ENCODE data around the gene WDR13.
A peak's percentile ranks its signal among the peaks of the same experiment; 100 is the strongest.
"Not testable (repeated sequence)": the region's sequence is repeated elsewhere in the genome, so short reads cannot be mapped to it uniquely, and the experiment has no call there.

The WDR13 gene

GRCh38 chrX:48598614-48599013, 1.3 kb downstream of the WDR13 start:
- no peak for DNase-seq

- no peak for DNase-seq
Observed at GRCh38 chrX:48599341-48599740, 2.0 kb downstream of the WDR13 start.

GRCh38 chrX:48600226-48600625, 2.9 kb downstream of the WDR13 start:
- DNase-seq: no peak

DNA sequence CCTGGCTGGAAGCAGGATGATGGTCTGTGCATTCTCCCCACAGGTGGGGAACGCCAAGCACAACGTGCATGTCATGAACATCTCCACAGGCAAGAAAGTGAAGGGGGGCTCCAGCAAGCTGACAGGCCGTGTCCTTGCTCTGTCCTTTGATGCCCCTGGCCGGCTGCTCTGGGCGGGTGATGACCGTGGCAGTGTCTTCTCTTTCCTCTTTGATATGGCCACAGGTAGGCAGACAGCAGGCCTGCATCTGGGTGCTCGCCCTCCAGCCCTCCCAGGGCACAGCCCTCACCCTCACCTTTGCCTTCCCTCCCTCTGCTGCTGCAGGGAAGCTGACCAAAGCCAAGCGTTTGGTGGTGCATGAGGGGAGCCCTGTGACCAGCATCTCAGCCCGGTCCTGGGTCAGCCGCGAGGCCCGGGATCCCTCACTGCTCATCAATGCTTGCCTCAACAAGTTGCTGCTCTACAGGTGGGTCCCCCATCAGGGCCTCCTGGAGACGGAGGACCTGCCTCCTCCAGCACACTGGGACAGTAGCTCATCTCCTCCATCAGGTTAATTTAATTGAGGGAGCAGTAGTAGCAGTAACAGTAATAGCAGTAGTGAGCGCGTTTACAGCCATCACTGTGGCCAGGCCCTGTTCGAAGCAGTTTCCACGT, 4.6 kb downstream of the WDR13 start:
- DNase-seq: no peak

GRCh38 chrX:48604701-48605100, 7.4 kb downstream of the WDR13 start:
- DNase-seq: no peak

- no peak for DNase-seq
Observed at GRCh38 chrX:48606091-48606490, 8.8 kb downstream of the WDR13 start.

- no peak for DNase-seq
Observed at GRCh38 chrX:48611703-48612102, 14.4 kb downstream of the WDR13 start.

DNA sequence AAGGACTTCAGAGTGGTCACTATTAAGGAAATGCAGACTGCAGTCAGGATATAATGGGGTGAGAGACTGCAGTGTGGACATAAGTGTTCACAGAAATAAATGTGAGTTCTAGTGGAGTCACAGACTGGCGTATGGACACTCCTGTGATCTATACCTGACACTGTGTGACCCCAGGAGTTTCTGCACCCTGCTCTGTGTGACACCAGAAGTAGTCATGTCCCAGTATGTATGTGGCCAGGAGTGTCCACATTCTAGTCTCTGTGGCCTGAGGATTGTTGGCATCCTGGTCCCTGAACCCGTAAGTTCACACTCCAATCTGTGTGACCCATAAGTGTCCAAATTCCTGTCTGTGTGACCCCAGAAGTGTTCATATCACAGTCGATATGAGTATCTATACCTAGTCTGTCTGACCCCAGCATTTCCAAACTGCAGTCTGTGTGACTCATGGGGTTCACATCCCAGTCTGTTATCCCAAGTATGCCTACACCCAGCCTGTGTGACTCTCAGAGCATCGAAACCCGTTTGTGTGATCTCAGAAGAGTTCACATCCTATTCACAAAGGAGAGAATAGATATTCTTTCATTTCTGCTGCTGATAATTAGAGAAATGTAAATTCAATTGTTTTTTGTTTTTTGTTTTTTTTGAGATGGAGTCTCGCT, 16.3 kb downstream of the WDR13 start:
- no peak for DNase-seq

DNA sequence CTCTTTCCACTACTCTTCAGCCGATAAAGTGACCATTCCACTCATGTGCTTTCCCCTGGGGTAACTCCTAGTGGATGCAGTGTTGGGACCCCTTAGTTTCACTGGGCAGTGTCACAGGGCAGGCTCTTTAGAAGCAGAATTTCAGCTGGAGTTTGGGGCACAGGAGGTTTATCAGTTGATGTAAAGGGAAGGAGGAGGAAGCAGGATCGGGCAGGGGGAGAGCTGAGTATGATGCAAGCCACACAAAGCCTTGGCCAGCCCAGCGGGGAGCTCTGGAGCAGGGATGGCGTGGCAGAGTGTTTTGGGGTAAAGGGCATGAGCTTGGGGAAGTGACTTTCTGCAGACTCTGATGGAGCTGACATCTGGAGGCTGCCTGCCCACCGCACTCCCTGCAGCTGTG, 19.3 kb downstream of the WDR13 start:
- no peak for DNase-seq

DNA sequence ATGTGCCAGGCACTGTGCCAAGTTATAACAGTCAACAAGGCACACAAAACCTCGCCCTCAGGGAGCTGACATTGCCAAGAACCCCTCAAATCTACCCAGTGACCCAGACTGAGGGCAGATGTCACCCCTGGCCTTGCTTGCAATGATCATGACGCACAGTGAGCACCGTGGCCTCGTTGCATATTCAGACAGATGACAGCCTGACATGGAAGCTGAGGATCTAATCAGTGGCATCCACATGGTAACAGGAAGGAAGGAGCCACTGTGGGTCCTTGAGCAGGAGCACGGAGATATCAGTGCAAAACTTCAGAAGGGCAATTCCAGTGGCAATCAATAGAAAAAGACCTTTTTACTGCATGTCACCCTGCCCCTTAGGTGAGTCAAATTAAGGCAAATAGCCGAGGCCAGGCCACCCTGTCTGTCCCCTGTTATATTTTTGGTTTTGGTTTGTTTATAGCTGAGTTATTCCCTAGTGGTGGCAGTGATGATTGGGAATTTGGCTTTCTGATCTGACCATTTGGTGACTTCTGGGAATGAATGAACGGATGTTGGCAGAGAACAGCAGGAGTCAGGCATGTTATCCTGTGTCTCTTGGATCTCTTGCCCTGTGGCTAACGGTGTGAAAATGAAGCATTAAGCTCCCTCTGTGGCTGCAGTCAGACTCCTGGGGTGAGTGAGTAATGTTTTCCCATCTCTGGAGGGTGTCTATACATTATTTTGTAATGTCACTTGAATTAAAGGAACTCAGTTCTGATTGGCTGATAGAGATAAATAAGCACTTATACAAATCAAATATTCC, 20.4 kb downstream of the WDR13 start:
- DNase-seq: no peak

DNA sequence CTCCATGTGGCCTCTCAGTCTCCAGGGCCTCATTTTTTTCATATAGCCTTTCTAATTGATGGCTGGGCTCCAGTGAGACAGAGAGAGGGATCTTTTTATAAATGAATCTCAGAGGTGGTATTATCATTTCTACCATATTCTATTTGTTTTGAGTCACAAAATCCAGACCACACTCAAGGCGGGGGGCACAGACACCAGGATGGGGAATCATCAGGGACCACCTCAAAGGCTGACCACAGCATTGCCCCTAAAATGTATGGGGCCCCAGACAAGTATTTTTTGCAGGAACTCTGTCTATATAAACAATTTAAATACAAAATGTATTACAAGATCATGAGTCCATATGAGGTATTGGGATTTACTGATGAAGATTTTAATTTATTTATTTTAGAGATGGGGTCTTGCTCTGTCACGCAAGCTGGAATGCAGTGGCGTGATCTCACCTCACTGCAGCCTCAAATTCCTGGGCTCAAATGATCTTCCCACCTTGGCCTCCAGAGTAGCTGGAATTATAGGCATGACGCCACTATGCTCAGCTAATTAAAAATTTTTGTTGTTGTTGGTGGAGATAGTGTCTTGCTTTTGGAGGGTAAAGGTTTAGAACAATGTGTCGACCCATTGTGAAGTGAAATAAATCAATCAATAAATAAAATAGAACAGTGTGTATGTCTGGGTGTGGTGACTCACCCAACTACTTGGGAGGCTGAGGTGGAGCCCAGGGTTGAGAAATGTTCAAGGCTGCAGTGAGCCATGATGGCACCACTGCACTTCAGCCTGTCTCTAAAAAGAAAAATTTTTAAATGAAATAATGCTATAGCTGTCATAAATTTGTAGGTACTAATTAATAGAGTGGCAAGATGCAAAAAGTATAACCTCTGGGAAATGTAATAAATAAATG, 29.4 kb downstream of the WDR13 start:
- no peak for DNase-seq

GRCh38 chrX:48631376-48632090, 34.2 kb downstream of the WDR13 start:
- DNase-seq: peak; percentile 53 to 55

DNA sequence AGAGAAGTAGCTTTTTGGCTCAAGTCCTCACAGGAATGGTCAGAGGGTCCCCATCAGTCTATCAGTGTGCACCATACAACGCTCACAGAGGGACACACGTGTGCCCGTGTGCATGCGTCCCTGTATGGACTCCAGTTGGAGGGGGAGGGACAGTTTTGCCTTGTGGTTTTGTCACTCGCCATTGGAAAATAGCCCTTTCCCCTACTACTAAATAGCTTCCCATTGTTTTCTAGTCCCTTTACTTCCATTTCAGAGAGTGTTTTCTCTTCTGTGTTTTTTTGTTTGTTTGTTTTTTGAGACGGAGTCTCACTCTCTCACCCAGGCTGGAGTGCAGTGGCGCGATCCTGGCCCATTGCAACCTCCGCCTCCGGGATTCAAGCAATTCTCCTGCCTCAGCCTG, 34.9 kb downstream of the WDR13 start:
- DNase-seq: no peak

DNA sequence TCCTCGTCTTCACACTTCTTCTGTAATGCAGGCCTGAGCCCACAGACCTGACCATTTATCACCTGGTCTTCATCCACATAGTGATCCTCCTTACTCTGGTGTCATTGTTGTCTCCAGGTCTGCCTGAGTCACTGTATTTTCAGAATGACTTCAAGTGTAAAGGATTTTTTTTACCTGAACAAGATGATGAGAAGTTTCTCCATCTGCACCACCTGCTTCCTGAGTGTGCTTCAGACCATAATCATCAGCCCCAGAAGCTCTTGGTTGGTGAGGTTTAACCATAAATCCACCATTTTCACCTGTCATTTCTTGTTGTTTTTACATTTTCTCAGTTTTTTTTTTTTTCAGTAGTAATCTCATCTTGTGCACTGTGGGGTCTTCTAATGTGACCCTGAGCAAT, 39.0 kb downstream of the WDR13 start:
- DNase-seq: no peak

DNA sequence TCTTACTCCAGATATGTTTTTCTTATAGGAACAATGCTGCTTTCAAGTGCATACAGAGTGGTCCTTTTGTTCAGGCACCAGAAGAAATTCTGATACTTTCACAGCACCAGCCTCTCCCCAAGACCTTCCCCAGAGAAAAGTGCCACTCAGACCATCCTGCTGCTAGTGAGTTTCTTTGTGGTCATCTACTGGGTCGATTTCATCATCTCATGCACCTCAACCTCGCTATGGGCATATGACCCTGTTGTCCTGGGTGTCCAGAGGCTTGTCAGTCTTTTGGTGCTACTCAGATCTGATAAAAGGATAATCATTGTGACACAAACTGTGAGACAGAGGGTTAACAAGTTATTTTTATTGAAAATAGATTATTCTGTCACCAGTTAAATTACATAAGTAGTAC, 39.5 kb downstream of the WDR13 start:
- no peak for DNase-seq

- DNase-seq: no peak
Observed at GRCh38 chrX:48645669-48646068, 48.4 kb downstream of the WDR13 start.

- DNase-seq: peak; percentile 3 to 46
Observed at GRCh38 chrX:48648336-48648751, 51.1 kb downstream of the WDR13 start.

DNA sequence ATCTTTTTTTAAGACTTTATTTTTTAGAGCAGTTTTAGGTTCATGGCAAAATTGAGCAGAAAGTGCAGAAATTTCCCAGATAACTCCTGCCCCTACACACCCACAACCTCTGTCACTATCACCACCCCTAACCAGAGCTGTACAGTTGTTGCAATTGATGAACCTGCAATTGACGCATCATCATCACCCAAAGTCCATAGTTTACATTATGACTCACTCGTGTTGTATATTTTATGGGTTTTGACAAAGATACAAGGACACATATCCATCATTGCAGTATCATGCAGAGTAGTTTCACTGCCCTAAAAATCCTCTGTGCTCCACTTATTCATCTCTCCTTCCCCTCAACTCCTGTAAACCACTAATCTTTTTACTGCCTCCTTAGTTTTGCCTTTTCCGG, 51.8 kb downstream of the WDR13 start:
- DNase-seq: no peak

- not testable (repeated sequence) for DNase-seq
Observed at GRCh38 chrX:48652055-48652579, 54.8 kb downstream of the WDR13 start.

DNA sequence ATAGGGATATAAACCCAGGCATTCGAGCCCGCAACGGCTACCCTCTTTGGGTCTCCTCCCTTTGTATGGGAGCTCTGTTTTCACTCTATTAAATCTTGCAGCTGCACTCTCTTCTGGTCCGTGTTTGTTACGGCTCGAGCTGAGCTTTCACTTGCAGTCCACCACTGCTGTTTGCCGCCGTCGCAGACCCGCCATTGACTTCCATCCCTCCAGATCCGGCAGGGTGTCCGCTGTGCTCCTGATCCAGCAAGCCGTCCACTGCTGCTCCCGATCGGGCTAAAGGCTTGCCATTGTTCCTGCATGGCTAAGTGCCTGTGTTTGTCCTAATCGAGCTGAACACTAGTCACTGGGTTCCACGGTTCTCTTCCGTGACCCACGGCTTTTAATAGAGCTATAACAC, 57.5 kb downstream of the WDR13 start:
- DNase-seq: not testable (repeated sequence)
